Measurements from ENCODE around the gene RINT1. TPM values are rescaled to one million over a fixed set of nuclear protein-coding genes. Genes with fewer than 3 reads are reported as not detected.
A peak's percentile ranks its signal among the peaks of the same experiment; 100 is the strongest.

RINT1 gene
- total RNA-seq, 2 experiments from 2014 or later = 21.7 to 22.5 TPM

DNA sequence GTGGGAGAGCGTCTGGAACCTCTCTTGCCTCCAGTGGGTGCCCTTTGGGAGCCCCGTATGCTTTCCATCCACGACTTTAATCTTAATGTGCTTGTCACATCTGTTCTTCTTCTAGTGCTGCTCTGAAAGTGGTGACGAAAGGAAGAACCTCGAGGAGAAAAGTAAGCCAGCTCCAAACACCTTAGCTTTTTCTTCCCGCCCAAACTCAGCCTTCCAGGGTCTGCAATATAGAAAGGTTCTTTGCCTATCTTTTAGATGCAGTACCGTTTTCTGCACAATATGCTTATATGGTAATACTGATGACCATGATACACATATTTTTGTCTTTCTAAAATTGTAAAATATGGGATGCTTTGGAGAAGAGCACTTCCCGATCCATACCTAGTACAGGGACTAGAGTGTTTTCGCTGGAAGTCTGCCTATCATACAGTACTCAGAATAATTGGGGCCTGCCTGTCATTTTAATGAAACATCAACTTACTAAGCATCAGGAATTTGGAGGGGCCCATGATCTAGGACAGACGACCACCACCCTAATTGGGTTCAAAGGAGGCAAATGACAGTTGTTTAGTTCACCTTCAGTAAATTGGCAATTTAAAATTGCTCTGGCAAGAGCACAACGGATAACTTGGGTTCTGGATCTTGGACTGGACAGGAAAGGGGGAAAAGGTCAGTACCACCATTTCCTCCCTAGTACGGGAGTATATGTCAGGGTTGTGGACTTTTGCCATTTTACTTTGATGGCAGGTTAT is 884 bp downstream of the RINT1 start:
- Mint-ChIP-seq H3K4me1 (ENCODE audit: low read depth) (peaks cover 28% of the 10 kb centered on the region), H3K27me3 (no peaks in the 10 kb centered on the region), H3K9me3 (no peaks in the 10 kb centered on the region), H3K36me3 (ENCODE audit: low read depth) (peaks cover 2% of the 10 kb centered on the region), H3K27ac (peak overlapping the region; percentile 94), H3K4me3 (peak overlapping the region; percentile 89)
- ATAC-seq (no peak), DNase-seq (no peak)
- intact Hi-C loops (cut with micrococcal nuclease) = no loop called here
- TF ChIP-seq, protein P1, sequence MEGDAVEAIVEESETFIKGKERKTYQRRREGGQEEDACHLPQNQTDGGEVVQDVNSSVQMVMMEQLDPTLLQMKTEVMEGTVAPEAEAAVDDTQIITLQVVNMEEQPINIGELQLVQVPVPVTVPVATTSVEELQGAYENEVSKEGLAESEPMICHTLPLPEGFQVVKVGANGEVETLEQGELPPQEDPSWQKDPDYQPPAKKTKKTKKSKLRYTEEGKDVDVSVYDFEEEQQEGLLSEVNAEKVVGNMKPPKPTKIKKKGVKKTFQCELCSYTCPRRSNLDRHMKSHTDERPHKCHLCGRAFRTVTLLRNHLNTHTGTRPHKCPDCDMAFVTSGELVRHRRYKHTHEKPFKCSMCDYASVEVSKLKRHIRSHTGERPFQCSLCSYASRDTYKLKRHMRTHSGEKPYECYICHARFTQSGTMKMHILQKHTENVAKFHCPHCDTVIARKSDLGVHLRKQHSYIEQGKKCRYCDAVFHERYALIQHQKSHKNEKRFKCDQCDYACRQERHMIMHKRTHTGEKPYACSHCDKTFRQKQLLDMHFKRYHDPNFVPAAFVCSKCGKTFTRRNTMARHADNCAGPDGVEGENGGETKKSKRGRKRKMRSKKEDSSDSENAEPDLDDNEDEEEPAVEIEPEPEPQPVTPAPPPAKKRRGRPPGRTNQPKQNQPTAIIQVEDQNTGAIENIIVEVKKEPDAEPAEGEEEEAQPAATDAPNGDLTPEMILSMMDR (IDR thresholded peaks at IDR 0.05) = no peak
- POLR2A ChIA-PET = interaction anchor here (0.6 to 2.0 kb wide), 5 partner anchors 11 to 480 kb away, joined by 3 to 13 read pairs (median 4); partner anchors contain the start of gene PUS7
- CTCF ChIA-PET = interaction anchor here (1.5 to 1.6 kb wide), 3 partner anchors 10 to 103 kb away, joined by 4 to 8 read pairs (median 7); no protein-coding TSS in a partner anchor

DNA sequence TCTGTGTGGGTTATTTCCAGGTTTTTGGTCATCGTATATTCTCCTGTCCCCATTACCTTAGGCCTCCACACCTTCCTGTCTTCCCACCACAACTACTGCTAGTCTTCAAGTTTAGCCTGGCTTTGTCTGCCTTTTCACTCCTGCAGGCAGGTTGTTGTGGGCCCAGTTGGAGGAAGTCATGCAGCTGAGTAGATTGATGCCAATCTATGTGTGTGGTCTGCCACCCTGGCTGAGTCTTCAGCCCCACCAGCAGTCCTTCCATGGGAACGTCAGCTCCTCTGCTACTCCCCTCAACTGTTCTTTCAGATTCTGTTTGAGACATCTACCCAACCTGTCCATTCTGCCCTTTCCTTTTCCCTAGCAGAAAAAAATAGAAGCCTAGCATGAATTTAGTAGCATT is 6.3 kb downstream of the RINT1 start:
- intact Hi-C loops (cut with micrococcal nuclease) = no loop called here
- TF ChIP-seq, protein P1 (IDR thresholded peaks at IDR 0.05) = no peak
- Mint-ChIP-seq H3K36me3 (ENCODE audit: low read depth) (peaks cover 23% of the 10 kb centered on the region), H3K4me1 (ENCODE audit: low read depth) (peaks cover 15% of the 10 kb centered on the region), H3K4me3 (no peak overlapping the region), H3K27ac (no peak overlapping the region), H3K9me3 (no peaks in the 10 kb centered on the region), H3K27me3 (no peaks in the 10 kb centered on the region)
- ATAC-seq (no peak), DNase-seq (no peak)
- ChIA-PET CTCF (no interaction called here), POLR2A (interaction anchor here (1.1 kb wide), 1 partner anchor 19 kb away, joined by 4 read pairs; no protein-coding TSS in a partner anchor)

DNA sequence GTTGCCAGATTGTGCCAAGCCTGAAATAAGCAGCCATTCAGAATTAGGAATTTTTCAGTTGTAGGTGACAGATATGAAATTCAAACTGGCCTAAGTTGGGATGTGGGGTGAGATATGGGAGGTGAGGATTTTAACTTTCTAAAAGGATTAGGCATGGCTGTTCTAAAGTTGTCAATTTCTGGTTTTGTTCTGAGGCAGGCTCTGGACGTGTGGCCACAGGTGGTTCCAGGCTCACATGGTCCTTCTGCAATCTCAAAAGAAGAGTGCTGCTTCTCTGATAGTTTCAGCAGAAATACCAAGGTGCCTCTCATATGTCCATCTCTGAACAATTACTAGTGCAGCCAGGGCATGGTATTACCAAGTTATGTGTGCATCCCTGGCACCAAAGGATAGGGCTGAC is 27.9 kb downstream of the RINT1 start:
- Mint-ChIP-seq H3K27me3 (no peaks in the 10 kb centered on the region), H3K36me3 (ENCODE audit: low read depth) (peaks cover 22% of the 10 kb centered on the region), H3K9me3 (no peaks in the 10 kb centered on the region), H3K27ac (no peak overlapping the region), H3K4me1 (ENCODE audit: low read depth) (no peaks in the 10 kb centered on the region), H3K4me3 (no peak overlapping the region)
- ATAC-seq (no peak), DNase-seq (no peak)
- intact Hi-C loops (cut with micrococcal nuclease) = no loop called here
- ChIA-PET POLR2A (interaction anchor here (0.6 kb wide), 1 partner anchor 407 kb away, joined by 4 read pairs; no protein-coding TSS in a partner anchor), CTCF (no interaction called here)
- TF ChIP-seq, protein P1 (IDR thresholded peaks at IDR 0.05) = no peak

DNA sequence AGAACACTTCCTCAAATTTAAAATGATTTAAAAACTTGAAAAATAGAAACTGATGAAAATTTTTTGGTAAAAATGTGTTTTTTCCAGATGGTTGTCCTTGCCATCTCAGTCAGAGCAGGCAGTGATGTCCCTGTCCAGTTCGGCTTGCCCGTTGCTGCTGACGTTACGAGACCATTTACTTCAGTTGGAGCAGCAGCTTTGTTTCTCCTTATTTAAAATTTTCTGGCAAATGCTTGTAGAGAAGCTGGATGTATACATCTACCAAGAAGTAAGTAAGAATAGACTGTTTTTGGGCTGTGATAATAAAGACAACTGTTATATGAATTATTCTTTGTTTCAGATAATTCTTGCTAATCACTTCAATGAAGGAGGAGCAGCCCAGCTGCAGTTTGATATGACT is 33.2 kb downstream of the RINT1 start:
- Mint-ChIP-seq H3K9me3 (no peaks in the 10 kb centered on the region), H3K27ac (no peak overlapping the region), H3K4me3 (no peak overlapping the region), H3K27me3 (no peaks in the 10 kb centered on the region), H3K36me3 (ENCODE audit: low read depth) (peaks cover 18% of the 10 kb centered on the region), H3K4me1 (ENCODE audit: low read depth) (no peaks in the 10 kb centered on the region)
- intact Hi-C loops (cut with micrococcal nuclease) = no loop called here
- CTCF ChIA-PET = interaction anchor here (1.2 to 1.6 kb wide), 2 partner anchors 34 to 176 kb away, joined by 3 to 6 read pairs; partner anchors contain the start of gene RINT1
- POLR2A ChIA-PET = no interaction called here
- TF ChIP-seq, protein P1 (IDR thresholded peaks at IDR 0.05) = no peak
- DNase-seq = no peak
- no peak for ATAC-seq

DNA sequence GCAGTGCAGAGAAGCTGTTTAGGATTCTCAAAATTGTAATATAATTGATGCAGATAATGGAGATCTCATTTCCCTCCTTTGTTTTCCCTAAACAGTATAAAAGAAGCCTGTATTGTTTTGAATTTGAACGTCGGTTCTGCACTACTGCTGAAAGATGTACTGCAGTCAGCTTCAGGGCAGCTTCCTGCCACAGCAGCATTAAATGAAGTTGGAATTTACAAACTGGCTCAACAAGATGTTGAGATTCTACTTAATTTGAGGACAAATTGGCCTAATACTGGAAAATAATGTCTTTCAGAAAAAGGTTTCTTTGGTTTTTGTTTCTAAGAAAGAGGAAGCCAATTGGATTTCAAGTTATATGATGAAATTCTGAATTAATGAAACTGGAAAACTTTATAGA is 35.0 kb downstream of the RINT1 start:
- ChIA-PET POLR2A (no interaction called here), CTCF (no interaction called here)
- no peak overlapping the region for H3K27ac Mint-ChIP-seq
- TF ChIP-seq, protein P1 (IDR thresholded peaks at IDR 0.05) = no peak
- H3K9me3 Mint-ChIP-seq = no peaks in the 10 kb centered on the region
- H3K27me3 Mint-ChIP-seq = no peaks in the 10 kb centered on the region
- DNase-seq (no peak), ATAC-seq (no peak)
- H3K4me3 Mint-ChIP-seq = no peak overlapping the region
- H3K36me3 Mint-ChIP-seq (ENCODE audit: low read depth) = peaks cover 19% of the 10 kb centered on the region
- no peaks in the 10 kb centered on the region for H3K4me1 Mint-ChIP-seq (ENCODE audit: low read depth)
- intact Hi-C loops (cut with micrococcal nuclease) = no loop called here
